A549 (cell line): ENCODE data around the gene PSMB5. TPM values are rescaled to one million over a fixed set of nuclear protein-coding genes. Genes with fewer than 3 reads are reported as not detected.
"Not testable (repeated sequence)": the region's sequence is repeated elsewhere in the genome, so short reads cannot be mapped to it uniquely, and the experiment has no call there.

Source experiments
- ATAC-seq, 2 experiments: fragments of 200-7000 bp in 1 of 2; fragments of >200 bp in 1 of 2; cut with Nextera tagmentation in 1 of 2; cut with Tn5 transposase in 1 of 2; 3 replicates each; pipeline versions ENCODE4 v1.8.0 to v1.9.1; 2018 to 2020; ENCODE audit warnings: mild to moderate bottlenecking in 1 of 2, moderate library complexity in 1 of 2
- CTCF ChIA-PET: fragments of 300-600 bp; sonication (Branson Sonifier 250); formaldehyde crosslinking; extraction: SDS; loops from one replicate; lab custom pipeline; 2021; ENCODE audit warnings: antibody characterized with exemption, inconsistent platforms; lab: Yijun Ruan, JAX
- POLR2A ChIA-PET: fragments of 350-600 bp; formaldehyde crosslinking; extraction: SDS; loops from one replicate; lab custom pipeline; 2021; ENCODE audit warnings: antibody characterized with exemption, inconsistent platforms; lab: Yijun Ruan, JAX
- DNase-seq, 2 experiments: peaks; one replicate each; pipeline versions ENCODE4 v3.0.0 to v3.0.0-alpha.2; 2011 to 2016; ENCODE audit warnings: low read depth in 1 of 2, low spot score in 1 of 2
- FAIRE-seq: peaks from 2 replicates; lab custom pipeline; 2011; peaks lifted over from hg19 to GRCh38; lab: Jason Lieb, UNC
- H3K27ac ChIP-seq, 2 experiments: fragments of >200 bp; sonication (Bioruptor Twin); formaldehyde crosslinking; 3 replicates each; pipeline ENCODE4 v1.5.1; 2016 to 2017
- H3K4me1 ChIP-seq: fragments of >200 bp; sonication (Bioruptor Twin); formaldehyde crosslinking; 3 replicates; pipeline ENCODE4 v1.6.1; 2016
- H3K4me2 ChIP-seq: fragments of >200 bp; sonication (Bioruptor Twin); formaldehyde crosslinking; 3 replicates; pipeline ENCODE4 v1.6.1; 2016
- H3K4me3 ChIP-seq: fragments of >200 bp; sonication (Bioruptor Twin); formaldehyde crosslinking; 3 replicates; pipeline ENCODE4 v1.5.1; 2016
- H3K9me3 ChIP-seq: fragments of >200 bp; sonication (Bioruptor Twin); formaldehyde crosslinking; 3 replicates; pipeline ENCODE4 v1.6.1; 2016
- BHLHE40 ChIP-seq: IDR thresholded peaks from 2 replicates; pipeline ENCODE4 v1.6.1; 2012; ENCODE audit warnings: low read depth, low read length, inconsistent platforms
- CBX2 ChIP-seq: fragments of 200-600 bp; sonication (generic); IDR thresholded peaks from 2 replicates; pipeline ENCODE4 v1.6.1; 2016; ENCODE audit warnings: low read depth, mild to moderate bottlenecking, borderline replicate concordance
- CEBPB ChIP-seq, 2 experiments: fragments of >200 bp in 1 of 2; sonication (Bioruptor Twin) in 1 of 2; formaldehyde crosslinking in 1 of 2; IDR thresholded peaks; 2 replicates each; pipeline ENCODE4 v1.6.1; 2012 to 2016
- CHD2 ChIP-seq: fragments of 150-350 bp; IDR thresholded peaks from 2 replicates; pipeline ENCODE4 v1.6.1; 2014; ENCODE audit warnings: low read length; ENCODE audit not compliant: partially characterized antibody
- CTCF ChIP-seq: fragments of >200 bp; sonication (Bioruptor Twin); formaldehyde crosslinking; IDR thresholded peaks from 3 replicates; pipeline ENCODE4 v1.5.1; 2016
- EHF ChIP-seq: fragments of 250-450 bp; sonication (Bioruptor Pico); IDR thresholded peaks from 2 replicates; pipeline ENCODE4 v1.5.0; 2020; ENCODE audit warnings: mild to moderate bottlenecking
- EHMT2 ChIP-seq: fragments of 200-600 bp; sonication (generic); IDR thresholded peaks from 2 replicates; pipeline ENCODE4 v1.6.1; 2016; ENCODE audit warnings: antibody characterized with exemption, low read depth, mild to moderate bottlenecking, moderate library complexity
- FOXS1 ChIP-seq: fragments of 250-450 bp; sonication (Bioruptor Pico); IDR thresholded peaks from 2 replicates; pipeline ENCODE4 v1.5.0; 2020; ENCODE audit warnings: mild to moderate bottlenecking, moderate library complexity
- HES2 ChIP-seq: fragments of >200 bp; sonication (Bioruptor Twin); formaldehyde crosslinking; IDR thresholded peaks from 2 replicates; pipeline ENCODE4 v1.6.1; 2016
- HOXA7 ChIP-seq: fragments of 250-450 bp; sonication (Bioruptor Pico); IDR thresholded peaks from 2 replicates; pipeline ENCODE4 v1.5.0; 2020; ENCODE audit warnings: mild to moderate bottlenecking, moderate library complexity
- JUNB ChIP-seq: fragments of >200 bp; sonication (Bioruptor Twin); formaldehyde crosslinking; IDR thresholded peaks from 2 replicates; pipeline ENCODE4 v1.6.1; 2016
- KDM1A ChIP-seq: fragments of 200-600 bp; sonication (generic); IDR thresholded peaks from 2 replicates; pipeline ENCODE4 v1.6.1; 2016; ENCODE audit warnings: low read depth, mild to moderate bottlenecking
- MAX ChIP-seq: IDR thresholded peaks from 2 replicates; pipeline ENCODE4 v1.6.1; 2012
- NFE2L2 ChIP-seq: fragments of 150-350 bp; conservative IDR thresholded peaks from 2 replicates; pipeline ENCODE4 v1.6.1; 2014; ENCODE audit warnings: low read length
- NPAS2 ChIP-seq: fragments of 250-450 bp; sonication (Bioruptor Pico); IDR thresholded peaks from 2 replicates; pipeline ENCODE4 v1.8.0; 2022; ENCODE audit warnings: mild to moderate bottlenecking, moderate library complexity, borderline replicate concordance
- PBX3 ChIP-seq: IDR thresholded peaks from 2 replicates; pipeline ENCODE4 v1.6.1; 2012
- PHF8 ChIP-seq: fragments of 200-600 bp; sonication (generic); IDR thresholded peaks from 2 replicates; pipeline ENCODE4 v1.6.1; 2016; ENCODE audit warnings: low read depth, mild to moderate bottlenecking, antibody characterized with exemption, moderate library complexity, borderline replicate concordance
- POLR2A ChIP-seq: IDR thresholded peaks from 2 replicates; pipeline ENCODE4 v1.6.1; 2012; ENCODE audit warnings: mild to moderate bottlenecking, low read length
- POLR2AphosphoS2 ChIP-seq: conservative IDR thresholded peaks from 2 replicates; pipeline ENCODE4 v1.6.1; 2012; ENCODE audit warnings: low read length, improper control_type of control experiment, inconsistent platforms
- REST ChIP-seq: fragments of 200-600 bp; sonication (generic); IDR thresholded peaks from 2 replicates; pipeline ENCODE4 v1.6.1; 2016; ENCODE audit warnings: antibody characterized with exemption, mild to moderate bottlenecking, moderate library complexity
- SREBF2 ChIP-seq: fragments of 450-650 bp; IDR thresholded peaks from 2 replicates; pipeline ENCODE4 v1.6.1; 2014; ENCODE audit warnings: mild to moderate bottlenecking, moderate library complexity
- ZNF302 ChIP-seq: fragments of 250-450 bp; sonication (Bioruptor Pico); IDR thresholded peaks from 2 replicates; pipeline ENCODE4 v1.9.0; 2021; ENCODE audit warnings: inconsistent platforms, mild to moderate bottlenecking, moderate library complexity
- ZSCAN20 ChIP-seq: fragments of 250-450 bp; sonication (Bioruptor Pico); IDR thresholded peaks from 2 replicates; pipeline ENCODE4 v1.8.0; 2022; ENCODE audit warnings: mild to moderate bottlenecking, moderate library complexity
- WGBS: methylation state at CpG from one replicate; pipeline ENCODE4 v1.1.6; 2017; ENCODE audit errors: missing lambda C conversion rate; 5-methylcytosine and 5-hydroxymethylcytosine counted together
- polyA plus RNA-seq, 4 experiments: library from polyadenylated mRNA; depleted of rRNA in 3 of 4; stranded (reverse); fragments of >200 nt; fragmentation: RNase III in 1 of 4; extraction: RNeasy Plus Mini Kit Qiagen cat#74134 plus additional on column Dnase treatment in 1 of 4; gene quantifications; 2 replicates in 3 of 4; 3 replicates in 1 of 4; pipeline ENCODE4 v1.2.3, GENCODE V29; 2011 to 2017

PSMB5 gene
- polyA plus RNA-seq, 2 of the 4 experiments (the other 2 are of a cell fraction), result 283 to 365 TPM

- H3K9me3 ChIP-seq, result no peaks in the 10 kb centered on the region
- H3K4me3 ChIP-seq, result no peak overlapping the region
- no peak overlapping the region for H3K27ac ChIP-seq
- POLR2A ChIA-PET, result no interaction called here
- FAIRE-seq, result no peak
- 90% methylated on average over 4 of the region's 4 CpGs for WGBS
- TF ChIP-seq BHLHE40 (no peak), EHF (no peak), NFE2L2 (no peak), PHF8 (no peak), POLR2A (no peak), KDM1A (no peak), POLR2AphosphoS2 (no peak), JUNB (no peak), REST (no peak), MAX (no peak), HES2 (no peak), ZSCAN20 (no peak), CEBPB (IDR thresholded peaks at IDR 0.05) (no peak)
- TF ChIP-seq, all 56 proteins: peak for 0
- no peak for DNase-seq
- no peak for ATAC-seq
- CTCF ChIA-PET, result interaction anchor here (1.4 to 9.1 kb wide), 7 partner anchors 9 to 53 kb away, joined by 4 to 55 read pairs (median 6); partner anchors contain the start of gene PSMB11
- Histone ChIP-seq H3K4me1 (no peaks in the 10 kb centered on the region), H3K4me2 (no peak overlapping the region)
Observed at GRCh38 chr14:23015618-23016017, 19.1 kb downstream of the PSMB5 start.

- ChIA-PET CTCF (interaction anchor here (0.8 to 9.1 kb wide), 9 partner anchors 17 to 55 kb away, joined by 3 to 55 read pairs (median 3); no protein-coding TSS in a partner anchor), POLR2A (interaction anchor here (0.7 kb wide), 1 partner anchor 10 kb away, joined by 3 read pairs; no protein-coding TSS in a partner anchor)
- not testable (repeated sequence) for H3K27ac ChIP-seq, H3K4me3 ChIP-seq, H3K4me2 ChIP-seq, H3K4me1 ChIP-seq, FAIRE-seq, DNase-seq, H3K9me3 ChIP-seq, ATAC-seq
- WGBS, result 87% methylated on average over 5 of the region's 5 CpGs
Observed at GRCh38 chr14:23013749-23014054, 21.0 kb downstream of the PSMB5 start.

- Histone ChIP-seq H3K9me3 (no peaks in the 10 kb centered on the region), H3K27ac (no peak overlapping the region), H3K4me1 (peaks cover 6% of the 10 kb centered on the region; the same call in 1 of the 3 replicates), H3K4me3 (no peak overlapping the region), H3K4me2 (no peak overlapping the region)
- ChIA-PET POLR2A (interaction anchor here (0.7 kb wide), 1 partner anchor 10 kb away, joined by 3 read pairs; no protein-coding TSS in a partner anchor), CTCF (interaction anchor here (0.8 to 9.1 kb wide), 11 partner anchors 9 to 56 kb away, joined by 3 to 55 read pairs (median 3); partner anchors contain the start of gene CDH24)
- DNase-seq, result no peak
- no peak for FAIRE-seq
- ATAC-seq, result no peak
- 79% methylated on average over 6 of the region's 6 CpGs for WGBS
- no peak for TF ChIP-seq SREBF2
- TF ChIP-seq NPAS2 (CRISPR knock-in tag), result no peak
- TF ChIP-seq PBX3, result no peak
- TF ChIP-seq CHD2, result no peak
- TF ChIP-seq CTCF, result no peak
- no peak for TF ChIP-seq CBX2
- TF ChIP-seq ZNF302 (CRISPR knock-in tag), result no peak
- no peak for TF ChIP-seq HOXA7
- TF ChIP-seq JUNB, result no peak
- no peak for TF ChIP-seq FOXS1 (CRISPR knock-in tag)
- TF ChIP-seq BHLHE40, result no peak
- TF ChIP-seq EHMT2, result no peak
Observed at GRCh38 chr14:23013054-23013748, 21.5 kb downstream of the PSMB5 start.
